PC-9 (cell line): ENCODE measurements around the gene SEC24C.

Source experiments
- EZH2 ChIP-seq: fragments of 200-600 bp; sonication (generic); IDR thresholded peaks from 2 replicates; pipeline ENCODE4 v1.8.0; 2017; ENCODE audit warnings: antibody characterized with exemption, low read depth
- TF ChIP-seq, protein P1 (sequence below): fragments of 200-600 bp; sonication (generic); conservative IDR thresholded peaks from 2 replicates; pipeline ENCODE4 v1.6.1; 2017; ENCODE audit warnings: mixed run types, antibody characterized with exemption, mild to moderate bottlenecking, moderate library complexity

DNA sequence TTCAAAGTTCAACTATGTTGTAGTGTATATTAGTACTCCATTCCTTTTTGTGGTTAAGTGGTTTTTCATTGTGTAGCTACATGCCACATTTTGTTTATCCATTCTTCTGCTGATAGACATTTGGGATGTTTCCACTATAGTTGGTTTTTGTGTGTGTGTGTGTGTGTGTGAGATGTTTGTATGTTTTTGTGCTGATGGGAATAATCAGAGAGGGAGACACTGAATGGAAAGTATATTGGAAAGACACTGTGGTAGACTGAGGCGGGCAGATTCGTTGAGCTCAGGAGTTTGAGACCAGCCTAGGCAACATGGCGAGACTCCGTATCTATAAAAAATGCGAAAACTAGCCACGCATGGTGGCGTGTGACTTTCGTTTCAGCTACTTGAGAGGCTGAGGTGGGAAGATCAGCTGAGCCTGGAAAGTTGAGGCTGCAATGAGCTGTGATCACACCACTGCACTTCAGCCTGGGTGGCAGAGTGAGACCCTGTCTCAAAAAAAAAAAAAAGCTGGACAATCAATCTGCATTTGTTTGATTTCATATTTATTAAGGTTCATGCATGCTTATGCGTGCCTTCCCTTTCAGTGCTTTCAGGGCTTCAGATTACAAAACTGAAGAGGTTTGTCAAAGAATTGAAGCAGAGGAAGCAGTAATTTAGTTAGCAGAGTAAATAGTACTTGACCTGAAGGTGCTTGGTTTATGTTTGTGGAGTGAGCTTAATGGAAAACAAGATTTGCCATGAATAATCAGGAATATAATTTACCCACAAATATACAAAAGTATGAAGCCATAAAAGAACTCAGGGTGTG lies 14.7 kb downstream of the SEC24C start:
- TF ChIP-seq EZH2, result no peak
- TF ChIP-seq, protein P1, sequence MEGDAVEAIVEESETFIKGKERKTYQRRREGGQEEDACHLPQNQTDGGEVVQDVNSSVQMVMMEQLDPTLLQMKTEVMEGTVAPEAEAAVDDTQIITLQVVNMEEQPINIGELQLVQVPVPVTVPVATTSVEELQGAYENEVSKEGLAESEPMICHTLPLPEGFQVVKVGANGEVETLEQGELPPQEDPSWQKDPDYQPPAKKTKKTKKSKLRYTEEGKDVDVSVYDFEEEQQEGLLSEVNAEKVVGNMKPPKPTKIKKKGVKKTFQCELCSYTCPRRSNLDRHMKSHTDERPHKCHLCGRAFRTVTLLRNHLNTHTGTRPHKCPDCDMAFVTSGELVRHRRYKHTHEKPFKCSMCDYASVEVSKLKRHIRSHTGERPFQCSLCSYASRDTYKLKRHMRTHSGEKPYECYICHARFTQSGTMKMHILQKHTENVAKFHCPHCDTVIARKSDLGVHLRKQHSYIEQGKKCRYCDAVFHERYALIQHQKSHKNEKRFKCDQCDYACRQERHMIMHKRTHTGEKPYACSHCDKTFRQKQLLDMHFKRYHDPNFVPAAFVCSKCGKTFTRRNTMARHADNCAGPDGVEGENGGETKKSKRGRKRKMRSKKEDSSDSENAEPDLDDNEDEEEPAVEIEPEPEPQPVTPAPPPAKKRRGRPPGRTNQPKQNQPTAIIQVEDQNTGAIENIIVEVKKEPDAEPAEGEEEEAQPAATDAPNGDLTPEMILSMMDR, result no peak
